IMR-90 (cell line): ENCODE results near the gene AGMO. TPM values are rescaled to one million over a fixed set of nuclear protein-coding genes. Genes with fewer than 3 reads are reported as not detected.

ENCODE experiments used
- ATAC-seq: fragments of 200-7000 bp; cut with Tn5 transposase; 2 replicates; pipeline ENCODE4 v1.9.1; 2020; ENCODE audit warnings: low read depth, mild to moderate bottlenecking, moderate library complexity
- BruUV-seq: library from RNA; stranded (reverse); fragments of 400-500 nt; replicated peaks from 2 replicates; lab custom pipeline; 2021; lab: Mats Ljungman, UMichigan
- CTCF ChIA-PET: fragments of 300-600 bp; formaldehyde crosslinking; extraction: SDS; loops from one replicate; lab custom pipeline; 2021; ENCODE audit warnings: antibody characterized with exemption; lab: Yijun Ruan, JAX
- POLR2A ChIA-PET: fragments of 300-600 bp; sonication (Branson Sonifier 250); formaldehyde crosslinking; loops from one replicate; lab custom pipeline; 2022; ENCODE audit warnings: antibody characterized with exemption; ENCODE audit not compliant: unreplicated experiment; lab: Charles Lee
- DNase-seq: peaks from one replicate; pipeline ENCODE4 v3.0.0; 2013
- H2AFZ ChIP-seq: replicated peaks from 2 replicates; pipeline ENCODE3; 2013; ENCODE audit warnings: low read length, mild to moderate bottlenecking; ENCODE audit not compliant: poor library complexity
- H2AK5ac ChIP-seq: 2 replicates; pipeline ENCODE4 v1.6.1; 2013; ENCODE audit warnings: low read depth, low read length, inconsistent platforms
- H2AK9ac ChIP-seq: replicated peaks from 2 replicates; pipeline ENCODE3; 2013; ENCODE audit warnings: mild to moderate bottlenecking, low read depth, low read length, moderate library complexity; ENCODE audit not compliant: poor library complexity
- H2BK120ac ChIP-seq: 2 replicates; pipeline ENCODE4 v1.6.1; 2013; ENCODE audit warnings: low read depth, low read length, inconsistent platforms
- H2BK15ac ChIP-seq: 3 replicates; pipeline ENCODE4 v1.6.1; 2013; ENCODE audit warnings: low read depth, low read length, inconsistent platforms
- H2BK20ac ChIP-seq: 2 replicates; pipeline ENCODE4 v1.6.1; 2013; ENCODE audit warnings: low read depth, mild to moderate bottlenecking, inconsistent platforms, low read length, moderate library complexity
- H2BK5ac ChIP-seq: 2 replicates; pipeline ENCODE4 v1.6.1; 2013; ENCODE audit warnings: mild to moderate bottlenecking, low read depth, low read length, inconsistent platforms; ENCODE audit not compliant: poor library complexity, severe bottlenecking
- H3K14ac ChIP-seq: replicated peaks from 2 replicates; pipeline ENCODE4 v1.6.1; 2013; ENCODE audit warnings: low read depth, low read length, inconsistent platforms
- H3K18ac ChIP-seq: 2 replicates; pipeline ENCODE4 v1.6.1; 2013; ENCODE audit warnings: low read depth, low read length, control low read depth
- H3K23ac ChIP-seq: 2 replicates; pipeline ENCODE4 v1.6.1; 2013; ENCODE audit warnings: low read depth, low read length, inconsistent platforms
- H3K27ac ChIP-seq: 2 replicates; pipeline ENCODE4 v1.5.1; 2013; ENCODE audit warnings: mild to moderate bottlenecking, control low read depth, low read length; ENCODE audit not compliant: insufficient read depth
- H3K27me3 ChIP-seq: 2 replicates; pipeline ENCODE4 v1.6.1; 2013; ENCODE audit warnings: low read length; ENCODE audit not compliant: control insufficient read depth, insufficient read depth
- H3K36me3 ChIP-seq: 2 replicates; pipeline ENCODE4 v1.6.1; 2013; ENCODE audit warnings: low read length, mixed read lengths; ENCODE audit not compliant: control insufficient read depth, insufficient read depth
- H3K4ac ChIP-seq: 2 replicates; pipeline ENCODE4 v1.6.1; 2013; ENCODE audit warnings: low read depth, low read length, inconsistent platforms
- H3K4me1 ChIP-seq: 2 replicates; pipeline ENCODE4 v1.6.1; 2013; ENCODE audit warnings: low read length, mixed read lengths; ENCODE audit not compliant: control insufficient read depth, insufficient read depth
- H3K4me2 ChIP-seq: 2 replicates; pipeline ENCODE4 v1.6.1; 2013; ENCODE audit warnings: low read depth, mild to moderate bottlenecking, control low read depth, low read length, moderate library complexity
- H3K4me3 ChIP-seq: 2 replicates; pipeline ENCODE4 v1.5.1; 2013; ENCODE audit warnings: low read depth, mild to moderate bottlenecking, control low read depth, low read length, moderate library complexity; ENCODE audit not compliant: insufficient read depth
- H3K56ac ChIP-seq: 2 replicates; pipeline ENCODE4 v1.6.1; 2013; ENCODE audit warnings: low read length, inconsistent platforms; ENCODE audit not compliant: insufficient read depth; ENCODE audit errors: extremely low read depth
- H3K79me1 ChIP-seq, 2 experiments: 2 replicates each; pipeline ENCODE4 v1.6.1; 2013; ENCODE audit warnings: low read length in 2 of 2, inconsistent platforms in 1 of 2, low read depth in 1 of 2
- H3K9ac ChIP-seq: 2 replicates; pipeline ENCODE4 v1.6.1; 2013; ENCODE audit warnings: low read depth, low read length, control low read depth
- H3K9me1 ChIP-seq: 2 replicates; pipeline ENCODE4 v1.6.1; 2013; ENCODE audit warnings: low read length, inconsistent platforms; ENCODE audit not compliant: insufficient read depth
- H3K9me3 ChIP-seq: 2 replicates; pipeline ENCODE4 v1.6.1; 2013; ENCODE audit warnings: low read length; ENCODE audit not compliant: control insufficient read depth, insufficient read depth
- H4K20me1 ChIP-seq: 2 replicates; pipeline ENCODE4 v1.6.1; 2013; ENCODE audit warnings: low read length, inconsistent platforms; ENCODE audit not compliant: insufficient read depth
- H4K5ac ChIP-seq: 2 replicates; pipeline ENCODE4 v1.6.1; 2013; ENCODE audit warnings: mild to moderate bottlenecking, low read depth, low read length, control low read depth
- H4K8ac ChIP-seq, 2 experiments: 2 replicates each; pipeline ENCODE4 v1.6.1; 2013; ENCODE audit warnings: low read depth in 2 of 2, low read length in 2 of 2, control low read depth in 1 of 2, inconsistent platforms in 1 of 2
- H4K91ac ChIP-seq: 2 replicates; pipeline ENCODE4 v1.6.1; 2013; ENCODE audit warnings: low read depth, low read length, inconsistent platforms; ENCODE audit not compliant: insufficient read depth
- MAFK ChIP-seq: IDR thresholded peaks from 2 replicates; pipeline ENCODE4 v1.6.1; 2012; ENCODE audit warnings: low read depth, low read length, improper control_type of control experiment
- SMC3 ChIP-seq: fragments of 150-350 bp; IDR thresholded peaks from 2 replicates; pipeline ENCODE4 v1.6.1; 2016; ENCODE audit warnings: low read depth, mild to moderate bottlenecking, antibody characterized with exemption, low read length, moderate library complexity
- WGBS, 2 experiments: methylation state at CpG; one replicate each; pipeline versions ENCODE4 v1.1.5 to v1.1.7; 2013; ENCODE audit warnings: missing lambda C conversion rate in 2 of 2; ENCODE audit not compliant: insufficient read length in 1 of 2; ENCODE audit errors: extremely low coverage in 2 of 2; 5-methylcytosine and 5-hydroxymethylcytosine counted together
- dilution Hi-C: fragments of 300-500 bp; cut with HindIII; formaldehyde crosslinking; loops from one replicate; pipeline ENCODE4 v1.14.3; 2018; ENCODE audit warnings: low sequenced_read_pairs; ENCODE audit not compliant: unreplicated experiment
- in situ Hi-C: fragments of 300-500 bp; cut with MboI; formaldehyde crosslinking; loops from 3 replicates; pipeline ENCODE4 v1.14.3; 2019; ENCODE audit warnings: low sequenced_read_pairs, inconsistent platforms, mixed read lengths
- intact Hi-C: fragments of 100-400 bp; cut with micrococcal nuclease; formaldehyde crosslinking; loops from 2 replicates; pipeline ENCODE4 v1.10.0; 2022
- polyA plus RNA-seq, 3 experiments: library from polyadenylated mRNA; depleted of rRNA; stranded (reverse); fragments of >200 nt; gene quantifications; 2 replicates each; pipeline ENCODE4 v1.2.3, GENCODE V29; 2012; ENCODE audit warnings: low replicate concordance in 1 of 3
- total RNA-seq: library from RNA; depleted of rRNA; stranded (reverse); fragments of >200 nt; gene quantifications from 2 replicates; pipeline ENCODE4 v1.2.3, GENCODE V29; 2012

The AGMO gene
- total and polyA plus RNA-seq, 2 of the 4 experiments (the other 2 are of a cell fraction) = not detected

- Histone ChIP-seq H3K18ac (no peak overlapping the region), H3K27ac (no peak overlapping the region), H3K23ac (no peak overlapping the region), H3K9me3 (no peaks in the 10 kb centered on the region), H3K4ac (no peak overlapping the region), H3K14ac (no peak overlapping the region), H3K9me1 (no peaks in the 10 kb centered on the region), H4K5ac (no peak overlapping the region), H3K9ac (no peak overlapping the region), H3K27me3 (no peaks in the 10 kb centered on the region), H4K91ac (no peak overlapping the region), H4K20me1 (no peaks in the 10 kb centered on the region), H2BK120ac (no peak overlapping the region), H3K36me3 (no peaks in the 10 kb centered on the region), H4K8ac (no peak overlapping the region), H2BK5ac (no peak overlapping the region), H3K79me1 (no peaks in the 10 kb centered on the region), H2BK20ac (no peak overlapping the region), H2AFZ (no peak overlapping the region), H2AK9ac (no peak overlapping the region), H3K4me2 (no peak overlapping the region), H3K4me1 (no peaks in the 10 kb centered on the region), H3K4me3 (no peak overlapping the region), H3K56ac (no peak overlapping the region), H2AK5ac (no peak overlapping the region), H2BK15ac (no peak overlapping the region)
- DNase-seq (no peak), ATAC-seq (no peak)
- no TSS peak for BruUV-seq
- TF ChIP-seq SMC3 = no peak
- TF ChIP-seq MAFK = peak; percentile 32; the same call in 1 of the 2 replicates
- intact Hi-C loops (no loop called here), in situ Hi-C loops (no loop called here), dilution Hi-C loops (no loop called here)
- ChIA-PET POLR2A (no interaction called here), CTCF (no interaction called here)
- no CpG with 5 or more reads among the region's 3 CpGs for WGBS, 2 experiments
These were observed 44.7 kb upstream of the AGMO start for GRCh38 chr7:15606561-15606960.
